OCI-LY1 (cell line): Measurements from ENCODE around the gene RASA3.
"Not testable (repeated sequence)": the region's sequence is repeated elsewhere in the genome, so short reads cannot be mapped to it uniquely, and the experiment has no call there.

Source experiments
- H2AFZ ChIP-seq: fragments of 200-600 bp; sonication (generic), shearing (Covaris generic); 2 replicates; pipeline ENCODE4 v1.6.0; 2014; ENCODE audit warnings: antibody characterized with exemption, mild to moderate bottlenecking, low read length
- H3F3A ChIP-seq: fragments of 200-600 bp; sonication (generic), shearing (Covaris generic); 2 replicates; pipeline ENCODE4 v1.6.0; 2014; ENCODE audit warnings: mild to moderate bottlenecking, antibody characterized with exemption, low read length, moderate library complexity; ENCODE audit not compliant: insufficient read depth
- H3K27ac ChIP-seq: fragments of 200-600 bp; sonication (generic); 2 replicates; pipeline ENCODE4 v1.5.1; 2014; ENCODE audit warnings: low read length, mixed run types, mild to moderate bottlenecking, low read depth; ENCODE audit not compliant: poor library complexity, severe bottlenecking
- H3K27me3 ChIP-seq: fragments of 200-600 bp; sonication (generic); 2 replicates; pipeline ENCODE4 v1.6.0; 2014; ENCODE audit warnings: antibody characterized with exemption, mild to moderate bottlenecking, low read length, moderate library complexity; ENCODE audit not compliant: insufficient read depth
- H3K36me3 ChIP-seq: fragments of 200-600 bp; sonication (generic); 2 replicates; pipeline ENCODE4 v1.6.1; 2014; ENCODE audit warnings: mild to moderate bottlenecking, antibody characterized with exemption, low read length, moderate library complexity, mixed read lengths; ENCODE audit not compliant: insufficient read depth
- H3K4me1 ChIP-seq: fragments of 200-600 bp; sonication (generic); 2 replicates; pipeline ENCODE4 v1.5.1; 2014; ENCODE audit warnings: mild to moderate bottlenecking, low read length, moderate library complexity; ENCODE audit not compliant: insufficient read depth, severe bottlenecking
- H3K4me2 ChIP-seq: fragments of 200-600 bp; sonication (generic), shearing (Covaris generic); 2 replicates; pipeline ENCODE4 v1.6.1; 2014; ENCODE audit warnings: low read length
- H3K4me3 ChIP-seq: fragments of 200-600 bp; sonication (generic); 2 replicates; pipeline ENCODE4 v1.5.1; 2014; ENCODE audit warnings: low read length, low read depth, mild to moderate bottlenecking, mixed read lengths; ENCODE audit not compliant: poor library complexity, severe bottlenecking
- H3K79me2 ChIP-seq: fragments of 200-600 bp; shearing (Covaris generic); 2 replicates; pipeline ENCODE4 v1.6.1; 2016; ENCODE audit warnings: mixed run types, low read length, mixed read lengths; ENCODE audit not compliant: insufficient read depth
- H3K9ac ChIP-seq: fragments of 200-600 bp; sonication (generic), shearing (Covaris generic); 2 replicates; pipeline ENCODE4 v1.6.1; 2014; ENCODE audit warnings: mild to moderate bottlenecking, low read length, mixed read lengths
- H3K9me2 ChIP-seq: fragments of 200-600 bp; sonication (generic), shearing (Covaris generic); 2 replicates; pipeline ENCODE4 v1.6.1; 2014; ENCODE audit warnings: low read depth, mild to moderate bottlenecking, low read length, mixed read lengths
- H3K9me3 ChIP-seq: fragments of 200-600 bp; shearing (Covaris generic); 2 replicates; pipeline ENCODE4 v1.6.1; 2014; ENCODE audit warnings: low read length, mixed read lengths
- H4K20me1 ChIP-seq: fragments of 200-600 bp; sonication (generic), shearing (Covaris generic); 2 replicates; pipeline ENCODE4 v1.6.0; 2016; ENCODE audit warnings: mild to moderate bottlenecking, low read length; ENCODE audit not compliant: insufficient read depth
- CTCF ChIP-seq: fragments of 200-600 bp; sonication (generic), shearing (Covaris generic); IDR thresholded peaks from 2 replicates; pipeline ENCODE4 v1.5.1; 2017; ENCODE audit warnings: mild to moderate bottlenecking, antibody characterized with exemption, low read length, moderate library complexity, mixed read lengths
- EZH2 ChIP-seq: fragments of 200-600 bp; sonication (generic), shearing (Covaris generic); IDR thresholded peaks from 2 replicates; pipeline ENCODE4 v1.8.0; 2017; ENCODE audit warnings: borderline replicate concordance, mixed run types, mild to moderate bottlenecking, antibody characterized with exemption, low read length, moderate library complexity, mixed read lengths

Gene RASA3

DNA sequence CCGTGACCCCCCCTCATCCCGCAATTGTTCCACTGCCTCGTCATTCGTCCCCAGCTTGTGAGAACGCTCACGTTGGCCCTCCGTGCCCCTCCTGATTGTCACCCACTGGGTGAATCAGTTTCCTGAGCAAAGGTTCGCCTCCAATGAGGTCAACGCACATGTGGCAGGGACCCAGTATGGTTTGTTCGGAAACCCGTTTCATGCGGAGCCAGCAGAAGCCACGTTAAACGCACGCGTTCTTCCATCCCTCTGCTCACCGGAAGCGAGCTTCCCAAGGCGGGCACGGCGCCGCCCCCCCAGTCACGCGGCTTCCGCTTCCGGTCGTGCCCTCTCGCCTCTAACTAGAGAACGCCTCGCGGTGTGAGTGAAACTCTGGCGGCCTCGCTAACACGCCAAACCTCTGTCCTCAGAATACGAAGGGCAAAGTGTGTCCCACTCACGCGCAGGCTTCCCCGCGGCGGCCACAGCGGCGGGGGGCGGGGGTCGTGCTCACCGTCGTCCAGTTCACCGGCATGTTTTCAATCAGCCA lies 28.7 kb upstream of the RASA3 start:
- H3K9me3 ChIP-seq, result no peaks in the 10 kb centered on the region
- H3K27ac ChIP-seq, result no peak overlapping the region
- H3K9ac ChIP-seq, result no peak overlapping the region
- H3K36me3 ChIP-seq, result no peaks in the 10 kb centered on the region
- H3K79me2 ChIP-seq, result no peaks in the 10 kb centered on the region
- TF ChIP-seq EZH2, result no peak
- no peak for TF ChIP-seq CTCF
- no peaks in the 10 kb centered on the region for H3K9me2 ChIP-seq
- H3F3A ChIP-seq, result no peaks in the 10 kb centered on the region
- H2AFZ ChIP-seq, result no peak overlapping the region
- H4K20me1 ChIP-seq, result no peaks in the 10 kb centered on the region
- no peaks in the 10 kb centered on the region for H3K4me1 ChIP-seq
- no peak overlapping the region for H3K4me2 ChIP-seq
- H3K27me3 ChIP-seq, result peaks cover 17% of the 10 kb centered on the region
- no peak overlapping the region for H3K4me3 ChIP-seq

DNA sequence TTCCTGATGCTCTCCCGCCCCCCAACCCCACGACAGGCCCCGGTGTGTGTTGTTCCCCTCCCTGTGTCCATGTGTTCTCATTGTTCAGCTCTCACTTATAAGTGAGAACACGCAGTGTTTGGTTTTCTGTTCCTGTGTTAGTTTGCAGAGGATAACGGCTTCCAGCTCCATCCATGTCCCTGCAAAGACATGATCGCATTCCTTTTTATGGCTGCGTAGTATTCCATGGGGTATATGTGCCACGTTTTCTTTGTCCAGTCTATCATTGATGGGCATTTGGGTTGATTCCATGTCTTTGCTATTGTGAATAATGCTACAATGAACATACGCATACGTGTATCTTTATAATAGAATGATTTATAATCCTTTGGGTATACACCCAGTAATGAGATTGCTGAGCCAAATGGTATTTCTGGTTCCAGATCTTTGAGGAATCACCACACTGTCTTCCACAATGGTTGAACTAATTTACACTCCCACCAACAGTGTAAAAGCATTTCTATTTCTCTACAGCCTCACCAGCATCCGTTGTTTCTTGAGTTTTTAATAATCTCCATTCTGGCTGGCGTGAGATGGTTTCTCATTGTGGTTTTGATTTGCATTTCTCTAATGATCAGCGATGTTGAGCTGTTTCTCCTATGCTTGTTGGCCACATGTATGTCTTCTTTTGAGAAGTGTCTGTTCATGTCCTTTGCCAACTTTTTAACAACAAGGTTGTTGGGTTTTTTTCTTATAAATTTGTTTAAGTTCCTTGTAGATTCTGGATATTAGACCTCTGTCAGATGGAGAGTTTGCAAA lies 26.6 kb upstream of the RASA3 start:
- H3F3A ChIP-seq, H2AFZ ChIP-seq, H3K36me3 ChIP-seq, H3K9me3 ChIP-seq, H3K79me2 ChIP-seq, H3K9me2 ChIP-seq, H3K9ac ChIP-seq, H3K27ac ChIP-seq, H4K20me1 ChIP-seq, H3K4me3 ChIP-seq, H3K4me1 ChIP-seq, H3K4me2 ChIP-seq: not testable (repeated sequence)
- H3K27me3 ChIP-seq, result peaks cover 12% of the 10 kb centered on the region; the same call in 1 of the 2 replicates

DNA sequence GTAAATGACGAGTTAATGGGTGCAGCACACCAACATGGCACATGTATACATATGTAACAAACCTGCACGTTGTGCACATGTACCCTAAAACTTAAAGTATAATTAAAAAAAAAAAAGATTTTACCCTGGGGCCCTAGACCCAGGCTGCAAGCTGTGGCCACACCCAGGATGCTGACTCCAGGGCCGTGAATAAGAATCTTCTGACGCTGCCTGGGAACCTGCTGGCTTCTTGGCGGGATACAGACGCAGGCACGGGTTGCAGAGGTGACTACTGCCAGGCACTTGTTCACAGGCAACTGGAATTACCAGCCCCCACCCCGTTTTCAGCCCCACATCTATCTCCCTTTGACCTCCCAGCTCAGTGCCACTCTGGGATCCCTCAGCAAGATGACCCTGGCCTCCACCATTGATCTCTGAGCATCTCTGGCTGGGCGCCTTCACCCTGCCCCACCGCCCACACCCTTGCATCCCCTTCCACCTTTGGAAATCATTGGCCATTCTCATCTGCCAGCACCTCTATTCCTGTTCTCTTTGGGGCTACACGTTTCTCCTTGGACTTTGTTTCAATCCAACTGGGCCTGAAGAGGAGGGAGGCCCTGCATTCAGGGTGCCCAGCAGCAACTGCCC lies 25.6 kb upstream of the RASA3 start:
- Histone ChIP-seq H3K27me3 (peaks cover 8% of the 10 kb centered on the region; the same call in 1 of the 2 replicates), H4K20me1 (no peaks in the 10 kb centered on the region), H3K9me2 (no peaks in the 10 kb centered on the region), H3K4me1 (no peaks in the 10 kb centered on the region), H3K4me2 (no peak overlapping the region), H3K9ac (no peak overlapping the region), H3K79me2 (no peaks in the 10 kb centered on the region), H3K27ac (no peak overlapping the region), H3F3A (no peaks in the 10 kb centered on the region), H3K4me3 (no peak overlapping the region), H3K9me3 (no peaks in the 10 kb centered on the region), H2AFZ (no peak overlapping the region), H3K36me3 (no peaks in the 10 kb centered on the region)
- TF ChIP-seq CTCF (no peak), EZH2 (no peak)
